ENCODE measurements around the gene SETD2. TPM values are rescaled to one million over a fixed set of nuclear protein-coding genes. Genes with fewer than 3 reads are reported as not detected.

The SETD2 gene
- total RNA-seq, 2 experiments from 2014 or later, result 55.7 to 74.5 TPM

- Histone ChIP-seq H2AFZ (ENCODE audit: low read length) (no peak overlapping the region), H3K4me1 (ENCODE audit: insufficient read depth, low read length, poor library complexity, severe bottlenecking) (peaks cover 2% of the 10 kb centered on the region), H4K20me1 (ENCODE audit: insufficient read depth, low read length) (no peaks in the 10 kb centered on the region), H3K36me3 (ENCODE audit: insufficient read depth, low read length) (peaks cover 90% of the 10 kb centered on the region), H3K4me3 (ENCODE audit: low read depth, low read length, poor library complexity, severe bottlenecking) (no peak overlapping the region), H3K27ac (ENCODE audit: low read depth, low read length, poor library complexity, severe bottlenecking) (no peak overlapping the region), H3K79me2 (ENCODE audit: insufficient read depth, low read depth, low read length) (0 out of 2 replicates have a peak, but pooled peaks cover 4% of the 10 kb centered on the region), H3K4me2 (ENCODE audit: low read length) (no peak overlapping the region), H3K9me3 (ENCODE audit: low read length) (no peaks in the 10 kb centered on the region), H3K9me2 (ENCODE audit: insufficient read depth, low read length) (no peaks in the 10 kb centered on the region)
- ChIA-PET CTCF (ENCODE audit: unreplicated experiment) (no interaction called here), POLR2A (interaction anchor here (0.7 kb wide), 1 partner anchor 21 kb away, joined by 3 read pairs; no protein-coding TSS in a partner anchor)
- TF ChIP-seq CTCF (conservative IDR thresholded peaks at IDR 0.05; ENCODE audit: low read length) (no peak), EZH2phosphoT487 (IDR thresholded peaks at IDR 0.05; ENCODE audit: borderline replicate concordance, low read depth, low read length) (no peak)
- no TSS peak for BruUV-seq (replicated peaks)
- no peak for DNase-seq (ENCODE audit: low spot score)
- intact Hi-C loops (cut with micrococcal nuclease; ENCODE audit: unreplicated experiment), result no loop called here
These were observed 55.4 kb downstream of the SETD2 start for GRCh38 chr3:47108546-47108945.

- POLR2A ChIA-PET, result no interaction called here
- CTCF ChIA-PET (ENCODE audit: unreplicated experiment), result no interaction called here
- TF ChIP-seq CTCF (conservative IDR thresholded peaks at IDR 0.05; ENCODE audit: low read length) (no peak), EZH2phosphoT487 (IDR thresholded peaks at IDR 0.05; ENCODE audit: borderline replicate concordance, low read depth, low read length) (no peak)
These were observed 59.7 kb downstream of the SETD2 start for GRCh38 chr3:47104259-47104658.

GRCh38 chr3:47103619-47104018, 60.3 kb downstream of the SETD2 start:
- H3K9me3 ChIP-seq (ENCODE audit: low read length), result no peaks in the 10 kb centered on the region
- 0 out of 2 replicates have a peak, but pooled peaks cover 4% of the 10 kb centered on the region for H3K79me2 ChIP-seq (ENCODE audit: insufficient read depth, low read depth, low read length)
- H3K4me1 ChIP-seq (ENCODE audit: insufficient read depth, low read length, poor library complexity, severe bottlenecking), result no peaks in the 10 kb centered on the region
- H3K4me3 ChIP-seq (ENCODE audit: low read depth, low read length, poor library complexity, severe bottlenecking), result no peak overlapping the region
- no peaks in the 10 kb centered on the region; the same call in 1 of the 2 replicates for H4K20me1 ChIP-seq (ENCODE audit: insufficient read depth, low read length)
- no TSS peak for BruUV-seq (replicated peaks)
- H3K4me2 ChIP-seq (ENCODE audit: low read length), result no peak overlapping the region
- intact Hi-C loops (cut with micrococcal nuclease; ENCODE audit: unreplicated experiment), result no loop called here
- DNase-seq (ENCODE audit: low spot score), result no peak
- H3K36me3 ChIP-seq (ENCODE audit: insufficient read depth, low read length), result peaks cover 84% of the 10 kb centered on the region
- H3K27ac ChIP-seq (ENCODE audit: low read depth, low read length, poor library complexity, severe bottlenecking), result no peak overlapping the region
- CTCF ChIA-PET (ENCODE audit: unreplicated experiment), result no interaction called here
- TF ChIP-seq EZH2phosphoT487 (IDR thresholded peaks at IDR 0.05; ENCODE audit: borderline replicate concordance, low read depth, low read length) (no peak), CTCF (conservative IDR thresholded peaks at IDR 0.05; ENCODE audit: low read length) (no peak)
- no peaks in the 10 kb centered on the region for H3K9me2 ChIP-seq (ENCODE audit: insufficient read depth, low read length)
- POLR2A ChIA-PET, result no interaction called here
- H2AFZ ChIP-seq (ENCODE audit: low read length), result no peak overlapping the region

More at GRCh38 chr3:47104259-47104658, 59.7 kb downstream of the SETD2 start:
- Histone ChIP-seq H3K27ac (ENCODE audit: low read depth, low read length, poor library complexity, severe bottlenecking) (no peak overlapping the region), H4K20me1 (ENCODE audit: insufficient read depth, low read length) (no peaks in the 10 kb centered on the region; the same call in 1 of the 2 replicates), H2AFZ (ENCODE audit: low read length) (no peak overlapping the region), H3K9me3 (ENCODE audit: low read length) (no peaks in the 10 kb centered on the region), H3K36me3 (ENCODE audit: insufficient read depth, low read length) (peaks cover 84% of the 10 kb centered on the region), H3K4me1 (ENCODE audit: insufficient read depth, low read length, poor library complexity, severe bottlenecking) (no peaks in the 10 kb centered on the region), H3K79me2 (ENCODE audit: insufficient read depth, low read depth, low read length) (0 out of 2 replicates have a peak, but pooled peaks cover 4% of the 10 kb centered on the region), H3K9me2 (ENCODE audit: insufficient read depth, low read length) (no peaks in the 10 kb centered on the region), H3K4me3 (ENCODE audit: low read depth, low read length, poor library complexity, severe bottlenecking) (no peak overlapping the region), H3K4me2 (ENCODE audit: low read length) (no peak overlapping the region)
- DNase-seq (ENCODE audit: low spot score), result no peak
- no TSS peak for BruUV-seq (replicated peaks)
- intact Hi-C loops (cut with micrococcal nuclease; ENCODE audit: unreplicated experiment), result no loop called here
